GM19397 (cell line): Measurements from ENCODE around the gene EXOC4.
"Not testable (repeated sequence)": the region's sequence is repeated elsewhere in the genome, so short reads cannot be mapped to it uniquely, and the experiment has no call there.

Experiments used
- ATAC-seq: cut with Tn5 transposase; IDR thresholded peaks from one replicate; pipeline ENCODE4 v1.9.1; 2021; ENCODE audit warnings: mild to moderate bottlenecking, moderate library complexity; ENCODE audit not compliant: unreplicated experiment

Gene EXOC4

DNA sequence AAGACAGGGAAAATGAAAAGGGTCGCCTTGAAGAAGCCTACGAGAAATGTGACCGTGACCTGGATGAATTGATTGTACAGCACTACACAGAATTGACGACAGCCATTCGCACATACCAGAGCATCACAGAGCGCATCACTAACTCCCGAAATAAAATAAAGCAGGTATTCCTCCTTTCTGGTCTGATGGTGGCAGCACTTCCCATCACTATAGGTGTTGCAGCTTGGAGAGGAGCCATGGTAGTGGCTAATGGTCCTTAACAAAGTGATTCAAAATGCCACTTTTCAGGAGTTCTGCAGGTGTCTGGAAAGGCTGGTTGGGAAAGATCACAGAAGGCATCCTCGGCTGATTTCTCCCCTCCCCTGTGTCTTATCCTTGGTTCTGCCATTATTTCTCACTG, 22.1 kb downstream of the EXOC4 start:
- no peak for ATAC-seq

DNA sequence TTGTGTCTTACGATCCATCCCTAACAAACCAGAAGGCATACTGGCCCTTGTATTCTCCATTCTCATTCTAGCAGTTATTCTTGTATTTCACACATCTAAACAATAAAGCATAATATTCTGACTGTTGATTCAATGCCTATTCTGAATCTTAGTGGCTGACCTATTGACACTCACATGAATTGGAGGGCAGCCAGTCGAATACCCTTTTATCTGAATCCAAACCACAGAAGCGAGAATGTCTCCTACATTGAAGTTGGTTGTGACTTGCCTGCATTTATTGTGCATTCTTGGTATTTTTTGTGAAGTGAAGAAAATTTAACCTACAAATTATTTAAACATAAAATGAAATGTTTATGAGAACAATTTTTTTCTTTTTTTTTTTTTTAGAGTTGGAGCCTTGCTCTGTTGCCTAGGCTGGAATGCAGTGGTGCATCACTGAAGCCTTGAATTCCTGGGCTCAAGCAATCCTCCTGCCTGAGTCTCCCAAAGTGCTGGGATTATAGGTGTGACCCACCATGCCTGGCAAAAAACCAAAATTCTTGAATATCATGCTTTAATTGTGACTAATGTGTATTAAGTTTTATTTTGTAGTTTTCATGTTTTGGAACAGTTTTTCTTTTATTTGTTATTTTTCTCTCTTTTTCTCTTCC, 22.7 kb downstream of the EXOC4 start:
- ATAC-seq: no peak

DNA sequence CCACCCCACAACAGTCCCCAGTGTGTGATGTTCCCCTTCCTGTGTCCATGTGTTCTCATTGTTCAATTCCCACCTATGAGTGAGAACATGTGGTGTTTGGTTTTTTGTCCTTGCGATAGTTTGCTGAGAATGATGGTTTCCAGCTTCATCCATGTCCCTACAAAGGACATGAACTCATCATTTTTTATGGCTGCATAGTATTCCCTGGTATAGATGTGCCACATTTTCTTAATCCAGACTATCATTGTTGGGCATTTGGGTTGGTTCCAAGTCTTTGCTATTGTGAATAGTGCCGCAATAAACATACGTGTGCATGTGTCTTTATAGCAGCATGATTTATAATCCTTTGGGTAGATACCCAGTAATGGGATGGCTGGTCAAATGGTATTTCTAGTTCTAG, 26.1 kb downstream of the EXOC4 start:
- ATAC-seq: not testable (repeated sequence)

DNA sequence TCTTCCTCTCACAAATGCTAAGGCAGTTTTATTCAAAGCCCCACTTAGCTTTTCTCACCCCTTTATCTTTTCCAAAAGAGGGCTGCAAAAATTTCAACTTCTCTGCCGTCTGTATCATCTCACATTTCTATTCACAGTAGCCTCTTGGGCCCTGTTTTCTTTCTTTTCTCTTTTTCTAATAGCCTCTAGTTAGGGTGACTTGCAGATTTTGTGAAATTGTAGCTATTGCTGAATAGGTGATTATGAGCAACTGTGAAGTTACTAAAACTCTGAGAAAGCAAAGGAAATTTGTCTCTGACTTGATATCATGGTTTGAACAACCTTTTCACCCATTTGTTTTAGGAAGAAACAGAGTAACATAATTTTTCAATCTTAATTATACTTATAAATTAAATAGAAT, 29.2 kb downstream of the EXOC4 start:
- no peak for ATAC-seq

DNA sequence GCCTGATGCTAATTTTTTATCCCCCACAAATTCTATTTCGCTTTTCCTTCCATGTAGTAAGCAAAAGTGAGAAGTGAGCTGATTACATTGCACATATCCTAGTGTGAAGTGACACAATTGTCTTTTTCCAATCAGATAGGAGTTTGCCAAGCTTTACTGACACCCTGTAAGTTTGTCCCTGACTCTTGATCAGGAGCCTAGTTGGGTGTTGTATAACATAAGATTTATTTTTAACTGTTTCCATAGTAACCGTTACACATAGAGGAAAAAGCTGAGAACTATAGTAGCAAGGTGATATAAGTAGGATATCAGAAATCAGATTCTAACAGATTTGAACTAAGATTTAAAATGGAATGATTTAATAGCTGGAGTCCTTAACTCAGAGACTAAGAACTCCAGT, 31.2 kb downstream of the EXOC4 start:
- ATAC-seq: no peak

DNA sequence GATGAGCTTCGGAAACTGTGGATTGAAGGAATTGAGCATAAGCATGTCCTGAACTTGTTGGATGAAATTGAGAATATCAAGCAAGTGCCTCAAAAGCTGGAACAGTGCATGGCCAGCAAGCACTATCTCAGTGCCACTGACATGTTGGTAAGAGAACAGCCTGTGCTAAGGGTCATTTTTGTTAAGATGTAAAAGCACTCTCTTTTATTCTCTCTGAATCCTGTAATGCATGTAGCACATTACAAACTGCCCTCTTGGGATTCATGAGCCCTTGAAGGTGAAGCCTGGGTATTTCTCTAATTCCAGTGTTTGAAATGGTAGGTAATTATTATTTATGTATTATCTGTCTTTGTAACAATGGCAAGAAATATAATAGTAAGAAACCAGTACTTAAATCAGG, 36.1 kb downstream of the EXOC4 start:
- no peak for ATAC-seq

DNA sequence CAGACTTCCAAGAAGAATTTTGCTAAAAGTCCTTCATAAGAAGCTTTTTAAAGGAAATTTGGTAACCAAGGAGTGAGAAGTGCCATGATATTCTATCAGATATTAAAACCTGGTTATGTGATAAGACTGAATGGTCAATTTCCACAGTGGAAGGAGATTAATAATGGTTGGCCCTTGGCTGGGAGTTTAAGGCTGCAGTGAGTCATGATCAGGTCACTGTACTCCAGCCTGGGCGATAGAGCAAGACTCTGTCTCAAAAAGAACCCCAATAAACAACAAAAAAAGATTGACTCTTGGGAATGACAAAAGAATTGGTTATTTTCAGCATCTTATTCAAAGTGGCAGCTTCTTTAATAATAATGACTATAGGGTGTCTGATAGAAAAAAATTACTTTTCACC, 37.2 kb downstream of the EXOC4 start:
- ATAC-seq: no peak

DNA sequence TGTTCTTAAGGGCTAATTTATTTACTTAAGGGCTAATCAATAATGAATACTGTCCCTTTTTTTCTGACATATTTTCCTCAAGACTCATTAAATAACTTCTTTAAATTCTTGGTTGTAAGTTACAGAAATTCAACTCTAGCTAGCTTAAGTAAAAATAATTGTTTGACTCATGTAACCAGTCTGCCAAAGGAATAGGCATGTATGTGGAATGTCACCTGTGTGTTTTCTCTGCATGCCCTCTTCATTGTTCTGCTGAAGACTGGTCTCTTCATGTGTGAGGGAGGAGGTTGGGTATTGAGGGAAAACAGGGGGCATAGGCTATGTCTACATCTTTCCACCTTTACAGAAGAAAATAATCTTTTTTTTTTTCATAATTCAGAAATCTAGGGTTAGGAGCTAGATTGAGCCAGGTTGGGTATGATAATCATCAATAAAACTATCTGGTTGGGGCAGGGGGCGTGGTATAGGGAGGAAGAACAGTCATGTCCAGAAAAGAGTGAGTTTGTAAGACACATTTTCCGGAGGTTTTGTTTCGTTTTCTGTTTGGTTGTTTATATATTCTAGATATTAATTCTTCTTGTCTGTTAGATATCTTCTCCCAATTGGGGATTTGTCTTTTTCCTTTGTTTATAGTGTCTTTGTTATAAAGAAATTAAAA, 37.9 kb downstream of the EXOC4 start:
- no peak for ATAC-seq

DNA sequence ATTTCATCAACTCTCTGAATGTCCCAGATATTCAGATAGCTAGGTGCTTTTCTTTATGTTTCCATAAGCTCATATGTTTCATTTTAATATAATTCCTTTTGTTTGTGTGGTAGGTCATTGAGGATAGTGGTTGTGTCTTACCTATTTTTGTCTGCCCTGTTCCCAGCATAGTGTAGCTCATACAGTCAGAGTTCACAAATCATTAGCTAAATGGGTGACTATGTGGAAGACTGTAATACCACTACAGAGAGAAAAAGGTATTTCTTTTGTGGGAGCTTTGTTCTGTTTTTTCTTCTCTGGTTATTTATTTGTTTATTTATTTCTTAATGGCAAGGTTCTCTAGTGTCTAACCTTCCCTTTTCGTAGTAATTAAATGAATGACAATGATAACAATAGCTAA, 39.8 kb downstream of the EXOC4 start:
- no peak for ATAC-seq

DNA sequence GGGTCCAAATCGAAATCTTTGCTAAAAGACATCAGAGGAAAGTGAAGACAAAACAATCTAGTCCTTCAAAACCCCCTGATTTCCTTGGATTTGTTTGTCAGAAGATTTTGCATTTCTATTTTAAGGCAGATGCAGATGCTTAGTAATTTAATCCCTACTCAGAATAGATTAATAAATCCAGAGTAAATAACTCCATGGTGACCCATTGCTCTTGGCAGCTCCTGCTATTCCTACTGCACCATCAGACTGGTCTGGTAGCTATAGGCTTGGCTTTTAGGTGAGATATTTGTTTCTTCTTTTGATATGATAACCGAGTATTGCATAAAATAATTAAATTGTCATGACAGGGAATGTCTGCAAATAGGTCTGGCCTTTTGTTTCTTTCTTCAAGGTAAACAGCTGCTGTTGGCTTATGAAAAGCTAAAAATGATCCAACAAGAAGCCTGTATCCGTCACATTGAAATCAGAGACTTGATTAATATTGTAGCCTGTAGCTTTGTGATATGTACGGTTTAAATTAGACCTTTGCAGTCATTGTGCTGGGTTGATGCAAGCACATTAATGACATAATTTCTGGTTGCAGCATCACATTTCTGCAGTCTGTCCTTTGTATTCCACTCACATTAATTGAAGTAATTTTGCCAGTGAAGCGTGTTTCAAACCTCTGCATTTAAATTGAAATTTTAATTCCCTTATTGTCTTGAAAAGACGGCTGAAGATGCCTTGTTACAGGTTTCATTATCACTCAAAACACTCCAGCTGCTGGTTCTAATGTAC, 40.7 kb downstream of the EXOC4 start:
- no peak for ATAC-seq

DNA sequence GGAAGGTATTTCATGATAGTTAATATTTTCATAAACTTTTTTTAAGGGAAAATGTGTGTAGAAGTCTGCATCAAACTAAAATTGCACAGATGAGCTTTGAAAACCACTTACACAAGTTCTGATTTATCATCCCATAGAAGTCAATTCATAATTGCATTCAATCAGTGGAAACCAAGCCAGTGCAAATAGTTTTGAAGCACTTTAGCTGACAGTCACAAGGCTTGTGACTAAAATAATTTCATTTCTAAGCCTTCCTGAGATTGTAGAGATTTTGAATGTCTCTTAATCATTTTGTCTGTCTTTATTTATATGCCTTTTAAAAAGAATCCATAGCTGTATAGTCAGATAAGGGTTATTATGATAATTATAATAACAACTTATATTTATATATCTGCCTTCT, 41.4 kb downstream of the EXOC4 start:
- ATAC-seq: no peak

DNA sequence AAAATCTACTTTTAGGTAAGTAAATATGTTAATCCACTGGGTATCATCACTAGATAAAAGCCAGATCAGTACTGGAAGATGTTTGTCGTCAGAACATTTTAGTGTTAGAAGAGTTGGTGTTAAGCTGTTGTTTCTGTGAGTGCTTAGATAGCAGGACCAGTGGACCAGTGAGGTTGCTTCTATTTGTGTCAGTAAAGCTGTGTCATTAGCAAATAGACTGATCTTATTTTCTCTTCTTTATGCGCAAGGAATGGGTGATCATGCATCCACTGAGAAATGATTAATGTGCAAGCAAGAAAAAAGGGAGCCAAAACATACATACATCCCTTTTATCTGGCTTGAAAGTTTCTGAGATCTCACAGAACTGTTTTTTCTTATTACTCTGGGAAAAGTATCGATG, 42.6 kb downstream of the EXOC4 start:
- no peak for ATAC-seq

DNA sequence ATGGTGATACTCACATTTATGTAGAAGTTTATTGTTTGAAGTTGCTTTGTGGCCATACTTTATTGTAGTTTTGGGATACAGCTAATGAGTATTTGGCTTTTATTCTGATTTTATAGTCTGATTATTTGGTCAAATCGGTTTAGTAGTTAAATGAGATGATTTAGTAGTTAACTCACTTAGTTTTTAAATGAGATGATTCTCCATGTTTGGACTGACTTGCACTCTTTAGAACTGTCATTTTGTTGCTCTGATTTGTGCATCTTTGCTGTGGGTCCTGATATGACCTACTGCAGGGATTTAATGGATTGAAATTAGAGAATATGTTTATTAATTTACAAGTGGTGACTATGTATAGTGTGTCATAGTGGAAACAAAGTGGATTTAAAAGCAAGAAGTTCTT, 44.2 kb downstream of the EXOC4 start:
- no peak for ATAC-seq

DNA sequence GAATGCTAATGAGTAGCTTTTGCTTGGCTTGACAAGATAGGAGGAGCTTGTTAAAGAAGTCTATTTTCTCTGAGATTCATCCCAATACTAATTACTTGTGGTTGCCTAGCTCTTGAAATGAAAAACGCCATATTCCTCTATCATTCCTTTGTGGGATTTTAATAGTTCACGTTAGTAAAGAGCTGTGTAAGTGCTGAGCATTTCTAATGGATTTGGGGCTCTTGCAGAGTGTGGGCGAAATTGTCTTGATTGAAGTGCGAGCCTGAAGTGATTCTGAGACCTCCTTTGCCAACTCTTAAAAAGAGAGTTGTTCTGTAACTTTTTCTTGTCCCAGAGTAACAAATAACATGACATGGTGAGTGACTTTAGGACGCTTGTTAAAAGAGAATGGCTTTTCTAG, 45.2 kb downstream of the EXOC4 start:
- no peak for ATAC-seq

DNA sequence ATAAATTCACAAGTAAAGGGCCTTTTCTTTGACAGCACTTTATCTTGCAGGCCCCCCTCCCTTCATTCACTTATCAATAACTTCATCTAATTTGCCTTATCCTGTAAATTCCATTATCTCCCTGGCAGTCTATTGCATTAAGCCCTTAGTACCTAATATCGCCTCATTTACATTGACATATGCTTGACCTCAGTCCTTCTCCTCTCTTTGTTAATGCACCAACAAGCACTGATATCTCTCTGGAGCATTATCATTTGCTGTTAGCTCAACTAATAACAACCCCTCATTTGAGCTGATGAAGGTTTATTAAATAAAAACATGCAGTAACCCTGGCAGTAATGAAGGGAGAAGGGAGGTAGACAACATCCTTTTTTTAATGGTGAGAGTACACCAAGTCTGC, 46.8 kb downstream of the EXOC4 start:
- no peak for ATAC-seq

DNA sequence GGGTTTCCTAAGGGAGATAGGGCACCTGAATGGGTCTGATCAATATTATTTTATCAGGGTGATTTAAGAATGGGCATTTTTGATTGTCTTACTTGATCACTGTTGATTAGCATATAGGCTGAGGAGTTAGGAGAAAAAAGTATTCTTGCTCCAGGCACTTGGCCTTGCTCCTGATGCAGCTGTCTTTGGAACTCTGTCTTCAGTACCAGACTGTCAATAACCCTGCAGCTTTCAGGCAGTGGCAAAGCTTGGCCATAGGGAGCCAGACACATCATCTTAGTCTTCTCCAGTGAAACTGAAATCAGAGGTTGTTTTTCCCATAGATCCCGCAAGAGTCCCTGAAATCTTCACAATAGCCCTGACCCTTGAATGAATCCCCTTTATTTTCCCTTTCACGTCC, 47.2 kb downstream of the EXOC4 start:
- ATAC-seq: no peak

DNA sequence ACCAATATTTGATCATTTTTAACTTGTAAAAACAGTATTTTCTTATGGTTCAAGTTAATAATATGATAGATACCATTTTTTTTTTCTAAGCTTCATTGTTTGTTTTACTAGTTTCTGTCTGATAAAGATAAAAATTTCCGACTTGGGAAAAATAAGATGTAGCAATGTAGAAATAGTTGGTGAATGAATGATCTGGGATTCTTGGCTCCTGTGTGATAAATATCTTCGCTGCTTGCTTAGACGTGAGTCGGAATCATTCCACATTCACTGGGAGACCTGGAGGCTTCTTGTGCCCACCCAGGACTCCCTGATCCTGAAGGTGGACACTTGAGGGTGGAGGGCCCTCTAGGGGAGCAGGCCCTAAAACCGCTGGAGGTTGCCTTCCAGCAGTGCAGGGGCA, 47.9 kb downstream of the EXOC4 start:
- no peak for ATAC-seq

DNA sequence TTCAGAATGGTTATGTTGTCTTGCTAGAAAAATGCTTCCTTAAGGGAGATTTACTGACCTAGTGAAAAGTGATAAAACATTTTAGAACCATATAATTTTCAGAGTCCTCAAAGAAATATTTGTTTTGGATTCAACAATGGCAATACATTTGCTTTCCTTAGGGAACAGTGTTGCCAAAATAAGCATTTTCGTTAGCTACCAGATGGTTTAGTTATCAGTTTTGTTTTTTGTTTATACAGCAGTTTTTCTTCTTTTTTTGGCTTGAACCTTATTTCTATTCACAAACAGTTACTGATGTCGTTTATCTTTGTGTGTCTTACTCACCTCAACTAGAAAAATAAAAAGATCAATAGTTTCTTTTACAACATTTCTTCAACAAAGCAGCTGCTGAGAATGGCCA, 48.6 kb downstream of the EXOC4 start:
- ATAC-seq: no peak

DNA sequence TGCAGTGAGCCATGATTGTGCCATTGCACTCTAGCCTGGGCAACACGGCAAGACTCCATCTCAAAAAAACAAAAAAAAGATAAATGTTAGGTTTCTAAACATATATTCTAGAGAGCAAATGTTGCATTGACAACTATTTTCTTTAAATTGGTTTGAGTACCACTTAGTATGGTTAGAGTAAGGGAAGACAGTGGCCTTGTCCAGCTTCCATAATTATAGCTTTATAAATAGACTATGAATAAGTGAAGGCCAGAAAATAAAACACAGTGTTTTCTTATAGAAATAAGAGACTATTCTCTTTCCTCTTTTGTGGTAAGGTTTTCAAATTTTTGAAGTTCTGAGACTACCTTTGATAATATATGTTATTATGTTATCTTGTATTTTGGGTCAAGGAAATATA, 50.5 kb downstream of the EXOC4 start:
- no peak for ATAC-seq

DNA sequence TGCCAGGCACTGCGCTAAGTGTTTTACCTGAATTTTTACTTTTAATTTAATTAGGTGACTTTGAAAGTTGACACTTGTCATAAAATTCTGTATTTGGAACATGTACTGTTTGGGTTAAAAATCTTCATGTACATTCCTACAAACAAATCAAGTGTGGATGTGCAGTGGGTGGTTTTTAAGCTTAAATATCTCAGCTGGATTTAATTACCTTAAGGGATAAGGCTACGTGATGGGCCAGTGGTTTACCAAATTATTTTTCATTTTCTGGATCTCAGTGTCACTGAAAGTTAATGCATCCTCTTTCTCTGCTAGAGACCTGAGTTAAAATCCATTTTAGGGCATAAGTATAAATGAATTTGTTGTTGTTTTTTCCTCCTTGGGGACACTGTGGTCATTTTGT, 51.1 kb downstream of the EXOC4 start:
- no peak for ATAC-seq

DNA sequence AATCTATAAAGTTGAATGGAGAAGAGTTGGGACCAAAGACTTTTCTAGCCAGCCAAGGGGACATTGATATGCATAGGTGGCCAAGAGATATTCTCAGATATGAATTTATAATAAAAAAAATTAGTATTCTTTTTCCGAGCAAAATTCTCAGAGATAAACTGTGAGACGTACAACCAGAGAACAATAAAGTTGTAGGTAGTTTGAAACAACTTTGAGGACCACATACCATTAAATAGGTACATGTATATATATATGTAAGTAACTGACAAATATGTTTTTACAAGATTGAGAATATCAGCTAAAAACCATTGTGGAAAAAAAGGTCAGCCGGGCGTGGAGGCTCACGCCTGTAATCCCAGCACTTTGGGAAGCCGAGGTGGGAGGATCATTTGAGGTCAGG, 56.5 kb downstream of the EXOC4 start:
- no peak for ATAC-seq

DNA sequence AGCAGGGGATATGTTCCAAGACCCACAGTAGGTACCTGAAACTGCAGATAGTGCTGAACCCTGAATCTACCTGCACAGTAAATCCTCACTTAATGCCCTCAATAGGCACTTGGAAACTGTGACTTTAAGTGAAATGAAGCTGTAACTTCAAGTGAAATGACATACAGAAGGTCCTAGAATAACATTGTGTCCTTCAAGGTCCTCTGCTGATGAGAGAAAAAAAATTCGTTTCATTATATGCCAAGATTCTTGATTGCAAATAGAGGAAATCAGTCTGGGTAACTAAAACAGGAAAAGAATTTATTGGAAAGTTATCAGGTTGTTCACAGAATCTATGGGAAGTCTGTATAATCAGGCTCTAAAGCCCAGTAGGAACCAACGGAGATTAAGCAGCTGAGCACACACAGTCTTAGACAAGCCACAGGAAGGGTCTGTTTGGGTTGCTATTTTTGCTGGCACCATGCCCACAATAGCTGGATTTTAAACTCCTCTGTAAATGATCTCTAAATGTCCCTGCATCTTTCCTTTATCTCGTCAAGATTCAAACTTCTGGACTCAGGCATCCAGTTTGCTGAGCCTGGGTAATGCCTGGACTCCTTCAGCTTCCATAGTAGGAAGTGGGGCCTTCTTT, 57.5 kb downstream of the EXOC4 start:
- ATAC-seq: no peak
